Activated CD4-positive, CD25-positive, alpha-beta regulatory T cell (primary cell): ENCODE measurements around the gene ZNF778.

Experiments used
- DNase-seq, 4 experiments: peaks; one replicate each; lab custom pipeline; 2025; lab: John Stamatoyannopoulos, UW

Gene ZNF778

GRCh38 chr16:89275837-89276720, 58.6 kb downstream of the ZNF778 start:
- DNase-seq: no peak

GRCh38 chr16:89277049-89277448, 59.5 kb downstream of the ZNF778 start:
- DNase-seq: no peak

GRCh38 chr16:89277641-89278341, 60.3 kb downstream of the ZNF778 start:
- no peak for DNase-seq

GRCh38 chr16:89278441-89279240, 61.1 kb downstream of the ZNF778 start:
- DNase-seq: no peak

- no peak for DNase-seq
Measured at GRCh38 chr16:89279666-89280481, 62.4 kb downstream of the ZNF778 start.

- no peak for DNase-seq
Measured at GRCh38 chr16:89280546-89281188, 63.2 kb downstream of the ZNF778 start.

GRCh38 chr16:89281189-89281577, 63.7 kb downstream of the ZNF778 start:
- no peak for DNase-seq

- no peak for DNase-seq
Measured at GRCh38 chr16:89281829-89282228, 64.3 kb downstream of the ZNF778 start.

GRCh38 chr16:89282523-89282922, 65.0 kb downstream of the ZNF778 start:
- no peak for DNase-seq

GRCh38 chr16:89283449-89283848, 65.9 kb downstream of the ZNF778 start:
- DNase-seq: no peak

GRCh38 chr16:89285381-89285780, 67.9 kb downstream of the ZNF778 start:
- DNase-seq: no peak

- DNase-seq: no peak
Measured at GRCh38 chr16:89286096-89286495, 68.6 kb downstream of the ZNF778 start.
